Calu3 (cell line): ENCODE measurements around the gene SLC2A5. TPM values are rescaled to one million over a fixed set of nuclear protein-coding genes. Genes with fewer than 3 reads are reported as not detected.

Source experiments
- Bru-seq: library from RNA; stranded (reverse); fragments of 400-500 nt; gene quantifications from one replicate; lab custom pipeline; 2021; lab: Mats Ljungman, UMichigan
- BruChase-seq, 2 experiments: library from RNA; stranded (reverse); fragments of 400-500 nt; gene quantifications; one replicate each; lab custom pipeline; 2021; lab: Mats Ljungman, UMichigan
- BruUV-seq: library from RNA; stranded (reverse); fragments of 400-500 nt; replicated peaks from 2 replicates; lab custom pipeline; 2021; lab: Mats Ljungman, UMichigan
- CTCF ChIA-PET: fragments of 300-600 bp; sonication (Branson Sonifier 250); formaldehyde crosslinking; loops from one replicate; lab custom pipeline; 2022; ENCODE audit warnings: antibody characterized with exemption; lab: Charles Lee
- DNase-seq: peaks from one replicate; pipeline ENCODE4 v3.0.0; 2022
- H3K27ac Mint-ChIP-seq: one replicate; pipeline ENCODE4 v1.8.0; 2022; ENCODE audit warnings: mixed read lengths; ENCODE audit not compliant: unreplicated experiment
- H3K27me3 Mint-ChIP-seq: one replicate; pipeline ENCODE4 v1.8.0; 2022; ENCODE audit warnings: mixed read lengths; ENCODE audit not compliant: unreplicated experiment
- H3K36me3 Mint-ChIP-seq: one replicate; pipeline ENCODE4 v1.8.0; 2022; ENCODE audit warnings: mild to moderate bottlenecking, moderate library complexity, mixed read lengths; ENCODE audit not compliant: insufficient read depth, unreplicated experiment
- H3K4me1 Mint-ChIP-seq: one replicate; pipeline ENCODE4 v1.8.0; 2022; ENCODE audit warnings: mild to moderate bottlenecking, low read depth, mixed read lengths; ENCODE audit not compliant: unreplicated experiment
- H3K4me3 Mint-ChIP-seq: one replicate; pipeline ENCODE4 v1.8.0; 2022; ENCODE audit warnings: mild to moderate bottlenecking, low read depth, moderate library complexity, mixed read lengths; ENCODE audit not compliant: unreplicated experiment
- H3K9me3 Mint-ChIP-seq: one replicate; pipeline ENCODE4 v1.8.0; 2022; ENCODE audit warnings: low read depth, mixed read lengths; ENCODE audit not compliant: unreplicated experiment
- CTCF ChIP-seq: fragments of 200-600 bp; IDR thresholded peaks from one replicate; pipeline ENCODE4 v1.8.0; 2022; ENCODE audit warnings: antibody characterized with exemption; ENCODE audit not compliant: unreplicated experiment
- intact Hi-C: fragments of 100-400 bp; cut with micrococcal nuclease; formaldehyde crosslinking; loops from one replicate; pipeline ENCODE4 v1.10.0; 2022; ENCODE audit not compliant: unreplicated experiment
- long read RNA-seq: library from polyadenylated mRNA; stranded (forward); transcript quantifications from one replicate; pipeline ENCODE4 v2.0.0, GENCODE V29; 2022
- total RNA-seq: library from RNA; stranded (reverse); gene quantifications from 2 replicates; pipeline ENCODE4 v1.2.3, GENCODE V29; 2022

The SLC2A5 gene
- total RNA-seq (0.33 TPM in 1 of 2 replicates, not detected in the other), Bru-seq, nascent RNA (percentile 12 among the genes with signal in this experiment), BruChase-seq, experiment 1, labeled RNA remaining after a 6-hour chase (percentile 11 among the genes with signal in this experiment), BruChase-seq, experiment 2, labeled RNA remaining after a 2-hour chase (percentile 11 among the genes with signal in this experiment)
- long read RNA-seq: 0 reads

GRCh38 chr1:9069326-9070100, at the start of gene SLC2A5:
Gene SLC2A5 (minus strand): TSS chr1:9069635. CDS start chr1:9069536, 99 bp downstream.
- intact Hi-C loops: no loop called here
- H3K4me1 Mint-ChIP-seq: no peaks in the 10 kb centered on the region
- CTCF ChIA-PET: interaction anchor here (0.7 kb wide), 2 partner anchors 133 to 770 kb away, joined by 3 read pairs; no protein-coding TSS in a partner anchor
- BruUV-seq: no TSS peak
- H3K9me3 Mint-ChIP-seq: no peaks in the 10 kb centered on the region
- no peak for DNase-seq
- no peak within 1 kb of the TSS for H3K4me3 Mint-ChIP-seq
- TF ChIP-seq CTCF: no peak
- no peaks in the 10 kb centered on the region for H3K27me3 Mint-ChIP-seq
- no peaks in the 10 kb centered on the region for H3K36me3 Mint-ChIP-seq
- no peak within 1 kb of the TSS for H3K27ac Mint-ChIP-seq

- CTCF ChIA-PET: interaction anchor here (0.6 to 0.7 kb wide), 2 partner anchors 345 to 527 kb away, joined by 3 read pairs; no protein-coding TSS in a partner anchor
- no peak for DNase-seq
- H3K9me3 Mint-ChIP-seq: no peaks in the 10 kb centered on the region
- intact Hi-C loops: loop anchor here (10.0 kb wide), 1 partner anchor 377 kb away; no protein-coding TSS in a partner anchor
- no peak overlapping the region for H3K4me3 Mint-ChIP-seq
- no peaks in the 10 kb centered on the region for H3K36me3 Mint-ChIP-seq
- no peak for TF ChIP-seq CTCF
- no peaks in the 10 kb centered on the region for H3K4me1 Mint-ChIP-seq
- no peak overlapping the region for H3K27ac Mint-ChIP-seq
- no TSS peak for BruUV-seq
- H3K27me3 Mint-ChIP-seq: no peaks in the 10 kb centered on the region
These were observed 48.8 kb upstream of the SLC2A5 start for GRCh38 chr1:9118186-9118585.

GRCh38 chr1:9115351-9116205, 46.1 kb upstream of the SLC2A5 start:
- no peaks in the 10 kb centered on the region for H3K9me3 Mint-ChIP-seq
- no peak for DNase-seq
- no peaks in the 10 kb centered on the region for H3K4me1 Mint-ChIP-seq
- no peaks in the 10 kb centered on the region for H3K27me3 Mint-ChIP-seq
- H3K4me3 Mint-ChIP-seq: no peak overlapping the region
- CTCF ChIA-PET: no interaction called here
- intact Hi-C loops: loop anchor here (10.0 kb wide), 1 partner anchor 379 kb away; no protein-coding TSS in a partner anchor
- no peak for TF ChIP-seq CTCF
- no peak overlapping the region for H3K27ac Mint-ChIP-seq
- H3K36me3 Mint-ChIP-seq: peaks cover 7% of the 10 kb centered on the region
- no TSS peak for BruUV-seq
